HG03045 (cell line): ENCODE data around the gene PRRT1.
A peak's percentile ranks its signal among the peaks of the same experiment; 100 is the strongest.

Experiments used
- ATAC-seq: cut with Tn5 transposase; IDR thresholded peaks from one replicate; pipeline ENCODE4 v1.9.1; 2021; ENCODE audit warnings: mild to moderate bottlenecking, moderate library complexity; ENCODE audit not compliant: unreplicated experiment

Gene PRRT1

GRCh38 chr6:32127717-32128592 is 23.8 kb downstream of the PRRT1 start, which contains the start of gene ATF6B:
Gene ATF6B (minus strand): TSS chr6:32128246. CDS start chr6:32128207, 39 bp downstream.
- peak; percentile 87 for ATAC-seq

DNA sequence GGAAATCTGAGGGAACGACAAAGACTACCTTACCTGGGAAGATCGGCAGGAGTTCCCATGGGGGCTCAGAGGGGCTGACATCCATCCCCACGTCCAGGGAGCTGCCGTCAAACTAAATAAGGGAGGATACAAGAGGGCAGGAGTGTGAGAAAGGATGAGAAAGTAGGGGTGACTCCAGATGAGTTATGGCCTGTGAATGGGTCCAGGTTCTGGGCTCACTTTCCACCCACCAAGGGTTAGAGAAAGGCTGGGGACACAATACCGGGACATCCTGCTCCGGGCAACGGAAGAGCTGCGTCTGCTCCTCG is 24.4 kb downstream of the PRRT1 start:
- ATAC-seq: no peak

GRCh38 chr6:32126880-32127279 is 24.9 kb downstream of the PRRT1 start:
- no peak for ATAC-seq

- ATAC-seq: no peak
Measured at GRCh38 chr6:32123681-32124080, 28.1 kb downstream of the PRRT1 start.

- ATAC-seq: no peak
Measured at GRCh38 chr6:32120573-32121059, 31.1 kb downstream of the PRRT1 start.

DNA sequence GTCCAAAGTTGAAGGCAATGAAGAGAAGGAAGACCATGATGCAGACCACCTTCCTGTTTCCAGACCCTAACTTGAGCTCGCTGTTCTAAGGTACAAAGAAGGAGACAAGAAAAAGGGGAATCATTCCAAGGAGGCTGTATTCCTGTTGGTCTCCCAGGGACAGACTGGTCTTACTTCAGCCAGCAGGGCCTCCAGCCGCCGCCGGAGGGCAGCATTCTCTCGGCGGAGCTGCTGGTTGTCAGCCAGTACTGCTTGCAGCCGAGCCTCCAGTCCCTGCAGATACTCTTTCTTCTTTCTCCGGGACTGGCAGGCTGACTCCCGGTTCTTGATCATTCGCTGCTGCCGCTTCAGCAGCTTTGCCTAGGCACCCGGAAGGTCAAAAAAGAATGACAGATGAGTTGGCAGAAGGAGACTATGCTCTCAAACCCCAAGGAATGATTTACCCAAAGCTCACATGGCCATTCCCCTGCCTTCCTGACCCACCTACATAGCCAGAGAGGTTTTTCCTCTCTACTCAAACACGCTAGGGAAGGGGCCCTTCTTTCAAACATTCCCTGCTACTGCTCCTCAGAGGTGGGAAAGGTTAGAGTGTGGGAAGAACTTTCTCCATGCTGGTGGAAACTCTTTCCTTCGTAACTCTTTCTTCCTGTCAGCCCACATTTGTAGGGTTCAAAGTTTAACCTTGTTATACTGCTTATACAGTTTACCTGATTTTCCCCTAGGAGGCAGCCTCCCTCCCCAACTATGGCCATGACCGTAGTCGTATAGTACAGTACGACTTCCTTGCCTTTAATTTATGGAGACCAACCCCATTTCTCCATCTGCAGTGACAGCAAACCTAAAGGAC is 32.7 kb downstream of the PRRT1 start:
- ATAC-seq: no peak

DNA sequence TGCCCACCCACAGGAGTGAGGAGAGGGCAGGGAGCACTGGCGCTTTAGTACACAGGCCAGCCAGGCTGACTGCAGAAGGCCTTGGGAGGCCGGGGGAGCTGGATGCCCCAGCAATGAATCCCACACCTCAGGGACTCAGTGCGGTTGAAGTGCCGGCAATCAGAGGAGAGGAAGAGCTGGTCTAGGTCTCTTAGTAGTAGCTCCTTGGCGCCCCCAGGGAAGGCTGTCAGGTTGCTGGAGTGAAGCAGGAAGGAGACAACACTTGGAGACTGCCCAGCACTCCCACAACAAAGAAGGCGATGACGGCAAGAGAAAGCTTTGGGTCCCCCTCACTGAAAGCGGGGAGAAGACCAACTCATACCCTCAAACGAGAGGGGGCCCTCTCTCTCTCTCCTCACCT is 34.3 kb downstream of the PRRT1 start:
- no peak for ATAC-seq

GRCh38 chr6:32116674-32117073 is 35.1 kb downstream of the PRRT1 start:
- ATAC-seq: no peak

- ATAC-seq: no peak
Measured at GRCh38 chr6:32115623-32116022, 36.1 kb downstream of the PRRT1 start.

DNA sequence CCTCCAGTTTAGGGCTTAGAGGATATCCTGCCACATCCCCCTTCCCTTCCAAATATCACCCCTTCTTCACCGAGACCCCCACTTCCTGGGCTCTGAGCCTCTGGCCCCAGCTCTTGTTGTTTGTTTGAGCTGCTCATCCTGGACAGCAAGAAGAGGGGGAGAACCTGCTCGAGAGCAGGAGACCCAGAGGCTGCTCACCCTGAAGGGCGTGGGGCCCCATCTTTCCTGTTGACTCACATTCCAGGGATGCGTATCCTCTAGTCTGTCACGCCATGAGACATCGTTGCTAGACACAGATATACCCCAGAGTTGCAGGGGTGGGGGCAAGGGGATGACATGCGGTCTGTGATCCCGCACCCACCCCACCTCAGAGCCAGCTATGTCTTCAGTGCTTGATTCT is 36.9 kb downstream of the PRRT1 start:
- no peak for ATAC-seq

- ATAC-seq: no peak
Measured at GRCh38 chr6:32113386-32114352, 38.1 kb downstream of the PRRT1 start.

DNA sequence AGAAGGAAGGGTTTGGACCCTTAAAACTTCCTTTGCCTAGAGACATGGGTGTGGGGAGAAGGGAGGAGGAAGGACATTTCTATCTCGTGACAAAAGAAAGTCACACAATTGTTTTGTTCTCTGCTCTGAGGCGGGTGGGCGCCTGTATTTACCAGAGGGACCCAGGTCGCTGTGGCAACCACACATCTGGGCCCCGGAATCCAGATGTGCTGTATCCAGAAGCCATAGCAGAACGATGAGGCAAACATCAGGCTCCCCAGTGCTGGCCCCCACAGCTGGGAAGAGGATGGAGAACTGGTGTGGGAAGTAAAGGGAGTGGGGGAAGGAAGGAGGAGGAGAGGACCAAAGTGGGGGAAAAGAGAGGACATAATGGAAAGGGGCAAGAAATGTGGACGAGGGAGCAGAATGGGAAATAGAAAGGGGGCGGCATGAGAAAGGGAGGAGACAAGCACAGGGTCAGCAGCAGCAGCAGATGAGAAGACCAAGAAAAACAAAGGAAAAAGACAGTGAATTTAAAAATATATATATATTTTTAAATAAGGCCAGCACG is 39.2 kb downstream of the PRRT1 start:
- no peak for ATAC-seq

GRCh38 chr6:32111424-32112066 is 40.2 kb downstream of the PRRT1 start:
- ATAC-seq: no peak

- ATAC-seq: no peak
Measured at GRCh38 chr6:32110632-32111031, 41.1 kb downstream of the PRRT1 start.

GRCh38 chr6:32109765-32110160 is 42.0 kb downstream of the PRRT1 start:
- ATAC-seq: no peak

- ATAC-seq: no peak
Measured at GRCh38 chr6:32109114-32109764, 42.5 kb downstream of the PRRT1 start, which contains the start of gene TNXB. Gene TNXB (minus strand): TSS chr6:32109338. CDS start chr6:32098198, 11,140 bp downstream.

- no peak for ATAC-seq
Measured at GRCh38 chr6:32108727-32109113, 43.0 kb downstream of the PRRT1 start.

DNA sequence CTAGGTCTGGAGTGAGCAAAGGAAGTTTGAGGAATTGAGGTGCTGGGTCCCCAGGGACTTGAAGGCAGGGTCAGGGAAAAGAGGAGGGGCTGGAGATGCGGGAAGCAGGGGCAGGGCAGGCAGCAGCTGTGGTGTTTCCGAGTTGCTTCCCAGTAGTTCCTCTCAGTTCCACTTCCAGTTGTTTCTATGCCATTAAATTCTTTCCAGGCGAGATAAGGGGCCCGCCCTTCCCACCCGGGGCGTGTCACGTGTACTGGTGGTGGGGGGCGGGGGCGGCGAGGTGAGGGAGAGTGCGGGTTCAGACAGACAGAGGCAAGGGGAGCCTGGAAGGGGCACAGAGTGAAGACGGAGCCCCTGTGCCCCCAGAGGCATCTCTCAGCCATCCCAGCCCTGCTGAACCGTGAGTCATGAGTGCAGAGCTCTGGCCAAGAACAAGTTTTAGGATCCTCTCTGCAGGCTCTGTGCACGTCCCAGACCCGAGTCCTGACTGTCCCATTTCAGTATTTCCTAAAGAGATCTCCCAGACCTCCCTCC is 43.6 kb downstream of the PRRT1 start:
- ATAC-seq: no peak

GRCh38 chr6:32107406-32107805 is 44.3 kb downstream of the PRRT1 start:
- no peak for ATAC-seq
